Neural cell (in vitro differentiated cells): ENCODE results near the gene TBKBP1.

Experiments used
- CTCF ChIP-seq: fragments of 450-650 bp; IDR thresholded peaks from 2 replicates; pipeline ENCODE4 v1.5.1; 2014; ENCODE audit warnings: antibody characterized with exemption, mild to moderate bottlenecking, moderate library complexity; ENCODE audit not compliant: poor library complexity, severe bottlenecking
- EZH2 ChIP-seq: fragments of 200-600, 300-800 bp; shearing (Covaris generic), sonication (generic); IDR thresholded peaks from 2 replicates; pipeline ENCODE4 v1.6.1; 2014; ENCODE audit warnings: antibody characterized with exemption, low read length, borderline replicate concordance, mild to moderate bottlenecking; ENCODE audit not compliant: insufficient read depth, poor library complexity, severe bottlenecking
- MXI1 ChIP-seq: fragments of 450-650 bp; conservative IDR thresholded peaks from 2 replicates; pipeline ENCODE4 v1.6.1; 2014; ENCODE audit warnings: antibody characterized with exemption, mild to moderate bottlenecking; ENCODE audit not compliant: poor library complexity, severe bottlenecking
- POLR2AphosphoS5 ChIP-seq: IDR thresholded peaks from 2 replicates; pipeline ENCODE4 v1.6.1; 2012
- RAD21 ChIP-seq: fragments of 450-650 bp; conservative IDR thresholded peaks from 2 replicates; pipeline ENCODE4 v1.6.1; 2014; ENCODE audit warnings: antibody characterized with exemption, mild to moderate bottlenecking, moderate library complexity
- REST ChIP-seq: IDR thresholded peaks from 2 replicates; pipeline ENCODE4 v1.6.1; 2012; ENCODE audit warnings: borderline replicate concordance
- TAF1 ChIP-seq: IDR thresholded peaks from 2 replicates; pipeline ENCODE4 v1.6.1; 2012; ENCODE audit warnings: low read depth

- TF ChIP-seq CTCF (no peak), POLR2AphosphoS5 (no peak), RAD21 (no peak), EZH2 (no peak), TAF1 (no peak), REST (no peak), MXI1 (no peak)
These were observed 38.6 kb downstream of the TBKBP1 start for GRCh38 chr17:47732399-47733046.
